ENCODE results near the gene ADAMTSL2.

- no peak for TF ChIP-seq POLR2AphosphoS5 (IDR thresholded peaks at IDR 0.05)
- TF ChIP-seq, protein P1, sequence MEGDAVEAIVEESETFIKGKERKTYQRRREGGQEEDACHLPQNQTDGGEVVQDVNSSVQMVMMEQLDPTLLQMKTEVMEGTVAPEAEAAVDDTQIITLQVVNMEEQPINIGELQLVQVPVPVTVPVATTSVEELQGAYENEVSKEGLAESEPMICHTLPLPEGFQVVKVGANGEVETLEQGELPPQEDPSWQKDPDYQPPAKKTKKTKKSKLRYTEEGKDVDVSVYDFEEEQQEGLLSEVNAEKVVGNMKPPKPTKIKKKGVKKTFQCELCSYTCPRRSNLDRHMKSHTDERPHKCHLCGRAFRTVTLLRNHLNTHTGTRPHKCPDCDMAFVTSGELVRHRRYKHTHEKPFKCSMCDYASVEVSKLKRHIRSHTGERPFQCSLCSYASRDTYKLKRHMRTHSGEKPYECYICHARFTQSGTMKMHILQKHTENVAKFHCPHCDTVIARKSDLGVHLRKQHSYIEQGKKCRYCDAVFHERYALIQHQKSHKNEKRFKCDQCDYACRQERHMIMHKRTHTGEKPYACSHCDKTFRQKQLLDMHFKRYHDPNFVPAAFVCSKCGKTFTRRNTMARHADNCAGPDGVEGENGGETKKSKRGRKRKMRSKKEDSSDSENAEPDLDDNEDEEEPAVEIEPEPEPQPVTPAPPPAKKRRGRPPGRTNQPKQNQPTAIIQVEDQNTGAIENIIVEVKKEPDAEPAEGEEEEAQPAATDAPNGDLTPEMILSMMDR (IDR thresholded peaks at IDR 0.05 in 8 of 11, conservative IDR thresholded peaks at IDR 0.05 in 3 of 11) = no peak
- TF ChIP-seq POLR2A (IDR thresholded peaks at IDR 0.05) = no peak
Measured at GRCh38 chr9:133608889-133609288, 74.4 kb downstream of the ADAMTSL2 start.

Measured in spleen (tissue), 7 donors.